H4 (cell line): ENCODE measurements around the gene BOK. TPM values are rescaled to one million over a fixed set of nuclear protein-coding genes. Genes with fewer than 3 reads are reported as not detected.
"Not testable (repeated sequence)": the region's sequence is repeated elsewhere in the genome, so short reads cannot be mapped to it uniquely, and the experiment has no call there.

ENCODE experiments used
- DNase-seq: peaks from one replicate; pipeline ENCODE4 v3.0.0-alpha.2; 2015; ENCODE audit warnings: low spot score
- total RNA-seq: library from RNA; depleted of rRNA; stranded (reverse); fragments of >200 nt; shearing (Covaris generic); gene quantifications from 2 replicates; pipeline ENCODE4 v1.2.3, GENCODE V29; 2014

The BOK gene
- total RNA-seq, 1 experiment from 2014 or later, result 1.2 TPM

DNA sequence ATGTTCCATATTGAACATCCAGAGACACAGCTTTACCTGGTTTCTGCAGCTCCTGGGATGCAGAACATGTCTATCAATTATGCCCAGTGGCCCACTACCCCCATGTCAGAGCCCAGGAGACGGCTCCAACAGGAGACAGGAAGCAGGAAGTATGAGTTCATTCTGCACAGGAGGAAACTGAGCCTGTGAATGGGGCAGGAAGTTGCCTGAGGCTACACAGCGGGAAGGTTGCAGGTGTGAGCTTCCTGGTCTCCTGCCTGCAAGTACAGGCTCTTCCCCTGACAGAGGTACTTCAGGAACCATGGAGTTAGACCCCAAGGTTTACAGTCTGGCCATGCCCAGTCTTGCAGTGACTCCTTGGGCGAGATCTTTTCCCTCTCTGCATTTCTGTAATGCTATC is 2.8 kb upstream of the BOK start:
- DNase-seq, result no peak

DNA sequence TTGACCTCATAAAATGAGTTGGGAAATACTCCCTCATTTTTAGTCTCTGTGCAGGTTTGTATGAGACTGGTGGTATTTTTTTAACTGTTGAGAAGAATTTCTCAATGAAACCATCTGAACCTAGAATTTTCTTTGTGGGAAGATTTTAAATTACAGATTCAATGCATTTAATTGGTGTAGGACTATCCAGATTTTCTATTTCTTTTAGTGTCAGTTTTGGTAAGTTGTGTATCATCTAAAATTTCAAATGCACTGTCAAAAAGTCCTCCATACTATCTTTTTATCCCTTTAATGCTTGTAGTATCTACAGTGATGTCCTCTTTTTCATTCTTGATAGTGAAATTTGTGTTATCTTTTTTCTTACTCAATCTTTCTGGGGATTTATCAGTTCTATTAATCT is 1.8 kb upstream of the BOK start:
- no peak for DNase-seq

DNA sequence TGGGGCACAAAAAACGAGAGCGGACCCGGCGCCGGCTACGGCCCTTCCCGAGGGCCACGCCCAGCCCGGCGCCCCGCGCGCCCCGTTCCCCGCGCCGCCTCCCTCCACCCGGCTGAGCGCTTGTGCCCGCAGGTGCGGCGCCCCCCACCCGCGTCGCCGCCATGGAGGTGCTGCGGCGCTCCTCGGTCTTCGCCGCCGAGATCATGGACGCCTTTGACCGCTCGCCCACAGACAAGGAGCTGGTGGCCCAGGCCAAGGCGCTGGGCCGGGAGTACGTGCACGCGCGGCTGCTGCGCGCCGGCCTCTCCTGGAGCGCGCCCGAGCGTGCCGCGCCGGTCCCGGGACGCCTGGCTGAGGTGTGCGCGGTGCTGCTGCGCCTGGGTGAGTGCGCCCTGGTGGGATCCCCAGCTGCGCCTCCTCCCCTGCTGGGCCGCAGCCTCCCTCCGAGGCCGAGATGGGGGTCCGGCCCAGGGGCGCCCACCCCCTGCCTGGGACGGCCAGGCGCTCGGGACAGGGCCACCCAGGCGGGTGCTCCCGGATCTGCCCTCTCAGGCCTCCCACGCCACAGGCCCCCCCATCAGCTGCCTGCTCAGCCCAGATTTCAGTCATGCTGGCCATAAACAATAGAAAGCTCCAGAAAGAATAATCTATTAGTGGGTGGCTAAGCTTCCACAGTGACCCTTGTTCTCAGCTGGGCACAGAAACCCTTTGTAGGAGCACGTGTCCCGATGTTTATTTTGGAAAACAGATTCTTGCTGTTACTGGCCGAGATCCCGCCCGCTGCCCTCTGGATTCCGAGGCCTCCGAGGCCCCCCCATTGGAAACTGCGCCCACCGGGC is 997 bp downstream of the BOK start:
- no peak for DNase-seq

- DNase-seq, result no peak
Measured at GRCh38 chr2:241560162-241560882, 1.8 kb downstream of the BOK start.

DNA sequence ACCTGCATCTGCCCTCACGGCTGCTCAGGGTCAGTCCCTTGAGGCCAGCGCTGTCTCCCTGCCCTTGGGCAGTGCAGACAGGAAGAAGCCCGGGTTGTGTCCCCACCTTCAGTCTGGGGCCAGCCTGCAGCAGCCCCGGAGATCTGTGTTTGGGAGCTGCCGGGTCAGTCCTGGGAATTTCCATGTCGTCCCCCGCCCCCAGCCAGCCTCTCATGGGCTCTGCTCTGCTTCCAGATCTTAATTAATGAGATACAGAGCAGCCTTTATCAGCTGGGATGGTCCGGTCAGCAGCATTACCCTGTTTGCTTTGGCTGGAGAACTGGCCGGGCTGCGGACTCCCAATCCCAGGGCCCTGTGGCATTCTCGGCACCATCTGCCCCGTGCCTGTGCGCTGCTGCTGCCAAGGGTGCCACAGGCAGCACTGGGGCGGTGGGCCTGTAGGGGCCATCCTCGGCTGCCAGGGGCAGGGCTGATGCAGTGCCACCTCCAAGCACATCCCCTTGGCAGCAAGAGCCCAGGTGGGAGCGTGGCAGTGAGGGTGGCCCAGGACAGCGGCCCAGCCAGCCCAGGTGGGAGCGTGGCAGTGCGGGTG is 2.4 kb downstream of the BOK start:
- DNase-seq, result no peak

GRCh38 chr2:241561832-241562231 is 3.3 kb downstream of the BOK start:
- peak; percentile 29 for DNase-seq

DNA sequence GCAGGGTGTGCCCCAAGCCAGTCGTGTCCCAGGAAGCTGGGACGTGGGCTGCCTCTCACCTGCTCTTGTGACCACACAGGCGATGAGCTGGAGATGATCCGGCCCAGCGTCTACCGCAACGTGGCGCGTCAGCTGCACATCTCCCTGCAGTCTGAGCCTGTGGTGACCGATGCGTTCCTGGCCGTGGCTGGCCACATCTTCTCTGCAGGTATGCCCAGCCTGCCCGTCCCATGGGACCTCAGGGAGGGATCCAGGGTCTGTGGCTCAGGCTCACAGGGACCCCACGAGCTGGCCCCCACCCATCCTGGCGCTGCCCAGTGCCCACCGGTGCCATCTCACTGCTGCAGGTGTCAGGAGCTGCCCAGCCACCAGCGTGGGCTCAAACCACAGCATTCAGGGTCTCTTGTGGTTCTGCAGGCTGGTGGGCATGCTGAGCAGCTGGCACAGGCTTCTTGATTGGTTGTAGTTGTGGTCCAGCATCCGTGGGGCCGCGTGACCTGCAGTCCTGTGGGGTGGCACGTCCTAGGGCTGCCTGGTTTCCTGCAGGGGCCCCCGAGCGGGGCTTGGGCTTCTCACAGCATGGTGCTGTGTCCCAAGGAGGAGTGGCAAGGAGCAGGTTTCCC is 3.8 kb downstream of the BOK start:
- no peak for DNase-seq

- DNase-seq, result no peak
Measured at GRCh38 chr2:241563031-241563507, 4.5 kb downstream of the BOK start.

DNA sequence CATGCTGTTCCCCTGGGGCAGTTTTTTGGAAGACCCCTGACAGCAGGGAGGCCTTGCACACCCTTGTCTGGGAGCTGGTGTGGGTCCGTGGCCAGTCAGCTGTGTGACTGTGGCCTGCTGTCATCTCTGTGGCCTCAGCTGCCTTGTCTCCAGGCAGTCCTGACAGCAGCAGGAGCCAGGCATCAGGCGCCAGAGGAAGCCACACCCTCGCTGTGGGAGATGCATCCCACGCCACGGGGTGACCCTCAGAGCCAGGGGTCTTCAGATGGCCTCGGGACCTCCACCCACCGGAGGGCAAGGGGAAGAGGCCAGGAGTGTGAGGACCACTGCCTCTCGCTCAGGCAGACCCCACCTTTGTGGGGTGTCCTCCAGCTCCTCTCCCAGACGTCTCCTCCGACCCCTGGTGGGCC is 5.0 kb downstream of the BOK start:
- no peak for DNase-seq

DNA sequence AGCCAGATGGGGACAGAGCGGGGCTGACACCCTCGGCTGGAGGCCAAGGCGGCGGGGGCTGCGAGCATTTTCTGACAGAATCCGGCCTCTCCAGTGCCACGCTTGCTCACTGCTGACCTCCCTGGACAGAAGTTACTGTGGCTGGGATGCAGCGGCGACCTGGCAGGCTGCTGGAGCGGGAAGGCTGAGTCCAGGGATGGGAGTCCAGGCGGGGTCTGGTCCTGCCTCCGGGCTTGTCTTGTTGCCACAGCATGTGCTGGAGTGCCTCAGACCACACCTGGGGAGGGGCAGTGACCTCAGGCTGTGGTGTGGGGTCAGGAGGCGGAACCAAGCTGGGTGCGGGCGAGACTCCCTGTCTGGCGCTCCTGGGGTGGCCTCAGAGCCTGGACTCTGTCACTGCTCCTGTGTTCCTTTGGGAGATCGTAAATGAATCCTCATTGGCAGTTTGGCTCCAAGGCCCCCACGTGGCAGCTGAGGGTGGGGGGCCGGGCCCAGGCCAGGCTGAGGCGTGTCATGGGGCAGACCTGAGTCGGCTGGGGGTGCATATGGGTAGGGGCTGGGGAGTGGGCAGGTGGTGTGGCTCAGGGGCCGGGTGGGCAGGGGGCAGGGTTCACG is 5.5 kb downstream of the BOK start:
- DNase-seq, result no peak

GRCh38 chr2:241564596-241565410 is 6.3 kb downstream of the BOK start:
- no peak for DNase-seq

- DNase-seq, result no peak
Measured at GRCh38 chr2:241565411-241565810, 6.9 kb downstream of the BOK start.

- DNase-seq, result not testable (repeated sequence)
Measured at GRCh38 chr2:241566021-241566420, 7.5 kb downstream of the BOK start.

DNA sequence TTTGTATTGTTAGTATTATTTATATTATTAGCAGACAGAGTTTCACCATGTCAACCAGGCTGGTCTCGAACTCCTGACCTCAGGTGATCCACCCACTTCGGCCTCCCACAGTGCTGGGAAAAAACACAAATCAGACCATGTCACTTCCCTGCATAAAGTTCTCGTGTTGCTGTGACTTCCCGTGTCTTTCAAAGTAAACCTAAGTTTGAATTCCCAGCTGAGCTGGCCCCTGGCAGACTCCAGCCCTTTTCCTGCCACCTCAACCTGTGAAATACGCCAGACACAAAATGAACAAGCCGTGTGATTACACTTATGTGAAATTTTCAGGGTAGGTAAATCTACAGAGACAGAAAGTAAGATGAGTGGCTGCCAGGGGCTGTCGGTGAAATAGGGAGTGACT is 7.9 kb downstream of the BOK start:
- DNase-seq, result no peak

GRCh38 chr2:241567266-241567665 is 8.7 kb downstream of the BOK start:
- not testable (repeated sequence) for DNase-seq

GRCh38 chr2:241567776-241568175 is 9.2 kb downstream of the BOK start:
- DNase-seq, result no peak

DNA sequence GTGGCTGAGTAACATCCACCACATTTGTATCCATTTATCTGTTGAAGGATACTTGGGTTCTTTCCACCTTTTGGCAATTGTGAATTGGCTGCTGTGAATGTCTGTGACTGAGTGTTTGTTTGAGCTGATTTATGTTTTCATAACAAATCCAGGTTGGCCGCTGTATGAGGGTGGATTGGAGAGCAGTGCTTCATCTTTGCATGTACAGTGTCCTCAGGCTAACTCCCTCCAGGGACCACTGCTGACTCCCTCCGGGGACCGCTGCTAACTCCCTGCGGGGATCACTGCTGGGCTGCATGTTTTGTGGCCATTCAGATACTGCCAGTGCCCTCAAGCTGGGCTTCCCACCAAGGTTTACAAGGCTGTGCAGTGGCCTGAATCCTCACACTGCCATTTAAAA is 10.2 kb downstream of the BOK start:
- DNase-seq, result no peak

DNA sequence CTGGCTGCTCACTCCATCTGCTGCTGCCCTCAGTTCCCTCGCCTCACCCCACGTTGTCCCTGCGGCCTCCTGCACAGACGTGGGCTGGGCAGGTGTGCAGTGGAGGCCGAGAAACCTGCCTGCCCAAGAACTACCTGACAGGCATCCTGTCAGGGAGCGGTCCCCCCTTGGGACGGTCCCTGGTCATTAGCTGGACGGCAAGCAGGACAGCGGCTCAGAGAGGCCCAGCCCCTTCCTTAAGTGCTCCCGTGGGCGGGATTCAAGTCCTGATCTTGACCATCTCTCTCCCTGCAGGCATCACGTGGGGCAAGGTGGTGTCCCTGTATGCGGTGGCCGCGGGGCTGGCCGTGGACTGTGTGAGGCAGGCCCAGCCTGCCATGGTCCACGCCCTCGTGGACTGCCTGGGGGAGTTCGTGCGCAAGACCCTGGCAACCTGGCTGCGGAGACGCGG is 11.3 kb downstream of the BOK start:
- no peak for DNase-seq

GRCh38 chr2:241570961-241571581 is 12.5 kb downstream of the BOK start:
- DNase-seq, result no peak
